Measurements from ENCODE around the gene ARHGEF10L.

ARHGEF10L gene

GRCh38 chr1:17655922-17656321 lies 116.4 kb downstream of the ARHGEF10L start:
- DNase-seq (ENCODE audit: low read depth): no peak
- H3K4me3 ChIP-seq (ENCODE audit: low read depth, low read length): no peak overlapping the region
- TF ChIP-seq, protein P1, sequence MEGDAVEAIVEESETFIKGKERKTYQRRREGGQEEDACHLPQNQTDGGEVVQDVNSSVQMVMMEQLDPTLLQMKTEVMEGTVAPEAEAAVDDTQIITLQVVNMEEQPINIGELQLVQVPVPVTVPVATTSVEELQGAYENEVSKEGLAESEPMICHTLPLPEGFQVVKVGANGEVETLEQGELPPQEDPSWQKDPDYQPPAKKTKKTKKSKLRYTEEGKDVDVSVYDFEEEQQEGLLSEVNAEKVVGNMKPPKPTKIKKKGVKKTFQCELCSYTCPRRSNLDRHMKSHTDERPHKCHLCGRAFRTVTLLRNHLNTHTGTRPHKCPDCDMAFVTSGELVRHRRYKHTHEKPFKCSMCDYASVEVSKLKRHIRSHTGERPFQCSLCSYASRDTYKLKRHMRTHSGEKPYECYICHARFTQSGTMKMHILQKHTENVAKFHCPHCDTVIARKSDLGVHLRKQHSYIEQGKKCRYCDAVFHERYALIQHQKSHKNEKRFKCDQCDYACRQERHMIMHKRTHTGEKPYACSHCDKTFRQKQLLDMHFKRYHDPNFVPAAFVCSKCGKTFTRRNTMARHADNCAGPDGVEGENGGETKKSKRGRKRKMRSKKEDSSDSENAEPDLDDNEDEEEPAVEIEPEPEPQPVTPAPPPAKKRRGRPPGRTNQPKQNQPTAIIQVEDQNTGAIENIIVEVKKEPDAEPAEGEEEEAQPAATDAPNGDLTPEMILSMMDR (IDR thresholded peaks at IDR 0.05; ENCODE audit: insufficient read depth, low read depth, low read length, missing control alignments): no peak

DNA sequence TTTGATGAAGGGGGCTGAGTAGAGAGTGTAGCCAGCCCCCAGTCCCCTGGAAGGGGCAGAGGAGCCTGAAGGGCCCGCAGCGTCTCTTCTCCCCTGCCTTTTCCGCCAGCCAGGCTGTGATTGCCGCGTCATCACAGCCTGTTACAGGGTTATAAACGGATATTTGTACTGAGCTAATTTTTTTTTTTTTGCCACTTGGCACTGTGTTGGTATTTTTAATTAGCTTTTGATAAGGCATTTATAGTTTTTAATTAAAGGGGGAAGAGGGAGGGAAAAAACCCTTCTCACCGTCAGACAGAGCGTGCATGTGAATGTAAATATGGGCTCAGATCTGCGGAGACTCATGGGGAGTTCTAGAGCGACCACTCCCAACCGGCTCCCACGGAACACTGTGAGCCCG lies 117.9 kb downstream of the ARHGEF10L start:
- no peak for DNase-seq (ENCODE audit: low read depth)
- H3K4me3 ChIP-seq (ENCODE audit: low read depth, low read length): no peak overlapping the region
- TF ChIP-seq, protein P1 (IDR thresholded peaks at IDR 0.05; ENCODE audit: insufficient read depth, low read depth, low read length, missing control alignments): no peak

GRCh38 chr1:17658837-17659236 lies 119.3 kb downstream of the ARHGEF10L start:
- TF ChIP-seq, protein P1 (IDR thresholded peaks at IDR 0.05; ENCODE audit: insufficient read depth, low read depth, low read length, missing control alignments): no peak
- no peak for DNase-seq (ENCODE audit: low read depth)
- H3K4me3 ChIP-seq (ENCODE audit: low read depth, low read length): no peak overlapping the region

DNA sequence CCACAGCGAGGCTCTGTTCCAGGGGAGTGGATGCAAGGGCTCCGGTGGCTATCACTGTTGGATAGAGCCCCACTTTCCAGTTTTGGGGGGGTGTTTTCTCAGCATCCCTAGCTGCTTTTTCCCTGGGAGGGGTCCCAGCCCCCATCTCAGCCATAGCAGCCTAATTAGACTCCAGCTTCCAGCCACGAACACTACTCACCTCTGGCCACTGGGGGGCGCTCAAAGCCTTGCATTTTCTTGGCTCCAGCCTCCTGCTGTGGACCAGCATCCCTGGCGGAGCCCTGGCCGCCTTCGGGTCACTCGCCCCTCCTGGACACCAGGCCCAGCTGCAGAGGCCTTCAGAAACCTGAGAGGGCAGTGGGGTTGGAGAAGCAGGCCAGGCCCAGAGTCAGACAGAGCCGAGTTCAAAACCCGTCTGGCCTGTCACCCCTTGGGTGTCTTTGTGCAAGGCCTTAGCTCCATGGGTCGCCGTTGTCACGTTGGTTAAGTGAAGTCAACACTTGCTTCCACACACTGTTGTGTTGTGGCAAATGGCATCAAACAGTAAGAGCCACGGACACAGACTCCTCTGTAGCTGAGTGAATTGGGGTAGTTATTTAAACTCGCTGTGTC lies 122.2 kb downstream of the ARHGEF10L start:
- TF ChIP-seq, protein P1 (IDR thresholded peaks at IDR 0.05; ENCODE audit: insufficient read depth, low read depth, low read length, missing control alignments): peak; percentile 78
- no peak overlapping the region for H3K4me3 ChIP-seq (ENCODE audit: low read depth, low read length)
- peak; percentile 55 for DNase-seq (ENCODE audit: low read depth)

DNA sequence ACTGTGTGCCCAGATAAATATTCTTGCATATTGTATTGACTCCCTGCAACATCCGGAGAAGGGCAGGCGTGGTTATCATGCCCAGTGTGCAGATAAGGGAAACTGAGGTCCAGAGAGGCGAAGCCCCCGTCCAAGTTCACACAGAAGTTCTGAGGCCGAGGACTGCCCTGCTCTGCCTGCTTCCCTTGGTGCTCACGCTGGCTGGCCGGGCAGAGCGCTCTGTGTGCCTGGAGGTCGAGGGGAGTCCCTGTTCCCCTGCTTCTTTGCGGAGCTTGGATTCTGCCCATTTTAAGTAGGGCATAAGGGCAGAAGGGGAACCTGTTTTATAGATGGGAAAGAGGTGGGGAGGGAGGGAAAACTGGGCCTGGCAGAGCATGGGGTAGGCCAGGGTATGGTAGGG lies 122.8 kb downstream of the ARHGEF10L start:
- TF ChIP-seq, protein P1 (IDR thresholded peaks at IDR 0.05; ENCODE audit: insufficient read depth, low read depth, low read length, missing control alignments): no peak
- H3K4me3 ChIP-seq (ENCODE audit: low read depth, low read length): no peak overlapping the region
- no peak for DNase-seq (ENCODE audit: low read depth)

DNA sequence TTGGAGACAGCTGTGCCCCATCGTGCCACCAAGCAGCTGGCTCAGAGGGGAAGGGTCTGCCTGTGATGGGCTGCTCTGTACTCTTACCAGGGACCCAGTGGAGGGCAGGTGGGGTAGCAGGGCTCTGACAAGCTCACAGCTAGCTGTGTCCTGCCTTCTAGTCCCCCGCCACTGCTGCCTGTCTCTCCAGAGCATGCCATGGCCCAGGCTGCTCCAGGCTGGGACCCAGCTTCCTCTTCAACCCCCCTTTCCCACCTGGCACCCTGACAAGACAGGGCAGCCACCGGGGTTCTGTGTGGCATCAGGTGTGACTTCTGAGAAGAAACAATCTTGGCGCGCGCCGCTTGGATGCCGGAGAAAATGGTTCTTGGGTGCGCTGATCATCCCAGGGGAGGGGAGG lies 123.3 kb downstream of the ARHGEF10L start:
- TF ChIP-seq, protein P1 (IDR thresholded peaks at IDR 0.05; ENCODE audit: insufficient read depth, low read depth, low read length, missing control alignments): no peak

GRCh38 chr1:17663646-17664045 lies 124.1 kb downstream of the ARHGEF10L start:
- TF ChIP-seq, protein P1 (IDR thresholded peaks at IDR 0.05; ENCODE audit: insufficient read depth, low read depth, low read length, missing control alignments): no peak

More for the DNA sequence above, 123.3 kb downstream of the ARHGEF10L start:
- H3K4me3 ChIP-seq (ENCODE audit: low read depth, low read length): no peak overlapping the region
- DNase-seq (ENCODE audit: low read depth): no peak

More at GRCh38 chr1:17663646-17664045, 124.1 kb downstream of the ARHGEF10L start:
- no peak overlapping the region for H3K4me3 ChIP-seq (ENCODE audit: low read depth, low read length)
- no peak for DNase-seq (ENCODE audit: low read depth)
